ENCODE measurements around the gene MAGI2.
"Not testable (repeated sequence)": the region's sequence is repeated elsewhere in the genome, so short reads cannot be mapped to it uniquely, and the experiment has no call there.

MAGI2 gene

GRCh38 chr7:79452495-79453265 is 787 bp downstream of the MAGI2 start:
- Histone ChIP-seq H2AFZ (ENCODE audit: low read depth, low read length) (peak overlapping the region; percentile 44), H3K27me3 (ENCODE audit: control insufficient read depth in 1 of 2, insufficient read depth in 1 of 2, low read length in 2 of 2) (no peaks in the 10 kb centered on the region), H3K14ac (ENCODE audit: low read length in 2 of 2) (peak overlapping the region in 1 of 2 experiments; percentile 89), H3K79me1 (replicated peaks; ENCODE audit: low read length, poor library complexity, severe bottlenecking) (peaks cover 23% of the 10 kb centered on the region), H3K4me2 (ENCODE audit: low read length, poor library complexity, severe bottlenecking) (peak overlapping the region; percentile 100), H3K9ac (ENCODE audit: low read length) (peak overlapping the region; percentile 100), H2BK15ac (ENCODE audit: low read depth, poor library complexity, severe bottlenecking) (peak overlapping the region; percentile 96), H3K23ac (ENCODE audit: low read length in 2 of 2) (peak overlapping the region; percentile 5 to 98), H3K36me3 (ENCODE audit: control insufficient read depth in 1 of 2, insufficient read depth in 2 of 2, low read depth in 1 of 2, low read length in 2 of 2) (peaks cover 0 to 12% of the 10 kb centered on the region in 2 experiments), H3K9me3 (ENCODE audit: control insufficient read depth, low read length) (no peaks in the 10 kb centered on the region), H2BK120ac (ENCODE audit: low read depth, low read length) (peak overlapping the region; percentile 91), H3K4ac (ENCODE audit: low read depth in 1 of 2, low read length in 2 of 2) (peak overlapping the region; percentile 89 to 95), H2BK5ac (ENCODE audit: low read depth, low read length, poor library complexity, severe bottlenecking) (no peak overlapping the region), H4K91ac (ENCODE audit: low read length) (peak overlapping the region; percentile 93), H2AK5ac (ENCODE audit: low read length, severe bottlenecking) (no peak overlapping the region), H3K4me3 (ENCODE audit: insufficient read depth in 1 of 2, low read depth in 1 of 2, low read length in 2 of 2) (peak overlapping the region; percentile 87 to 92), H3K4me1 (ENCODE audit: control insufficient read depth, insufficient read depth, low read depth, low read length) (peaks cover 4% of the 10 kb centered on the region), H2BK12ac (ENCODE audit: low read length in 2 of 2) (peak overlapping the region; percentile 38 to 61), H3K27ac (ENCODE audit: low read length, poor library complexity, severe bottlenecking) (peak overlapping the region; percentile 65), H3K18ac (ENCODE audit: low read depth in 1 of 2, low read length in 2 of 2) (peak overlapping the region; percentile 95 to 99), H4K8ac (ENCODE audit: low read length) (peak overlapping the region; percentile 97)
- peak; percentile 60 for DNase-seq
- WGBS = 1% methylated on average over 37 of the region's 37 CpGs

DNA sequence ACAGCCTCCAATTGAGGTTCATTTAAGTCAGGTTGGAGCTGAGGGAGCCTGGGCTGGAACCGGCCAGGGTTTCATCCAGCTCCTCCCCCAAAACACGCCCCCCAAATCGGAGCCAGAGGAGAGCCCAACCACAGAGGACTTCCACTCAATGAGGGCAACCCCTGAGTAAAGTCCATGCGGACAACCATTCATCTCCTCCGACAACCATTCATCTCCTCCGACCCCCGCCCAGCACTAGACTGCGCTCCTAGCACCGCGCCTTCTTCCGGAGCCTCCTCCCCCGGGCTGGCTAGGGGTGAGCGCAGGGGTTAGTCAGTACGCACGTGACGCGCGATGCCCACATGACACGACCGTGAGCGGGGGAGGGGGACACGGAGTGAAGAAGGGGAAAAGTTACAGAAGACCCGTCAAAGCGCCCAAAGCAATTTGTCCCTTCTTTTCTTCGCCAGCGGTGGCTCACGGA is 1.4 kb downstream of the MAGI2 start:
- Histone ChIP-seq H4K91ac (ENCODE audit: low read length) (peak overlapping the region; percentile 75), H2AFZ (ENCODE audit: low read depth, low read length) (no peak overlapping the region), H3K14ac (ENCODE audit: low read length in 2 of 2) (no peak overlapping the region), H2AK5ac (ENCODE audit: low read length, severe bottlenecking) (no peak overlapping the region), H3K27ac (ENCODE audit: low read length, poor library complexity, severe bottlenecking) (peak overlapping the region; percentile 11), H3K79me1 (replicated peaks; ENCODE audit: low read length, poor library complexity, severe bottlenecking) (peaks cover 22% of the 10 kb centered on the region), H3K9me3 (ENCODE audit: control insufficient read depth, low read length) (no peaks in the 10 kb centered on the region), H3K4ac (ENCODE audit: low read depth in 1 of 2, low read length in 2 of 2) (peak overlapping the region; percentile 89 to 95), H3K36me3 (ENCODE audit: control insufficient read depth in 1 of 2, insufficient read depth in 2 of 2, low read depth in 1 of 2, low read length in 2 of 2) (peaks cover 0 to 6% of the 10 kb centered on the region in 2 experiments), H2BK120ac (ENCODE audit: low read depth, low read length) (peak overlapping the region; percentile 81), H3K4me3 (ENCODE audit: insufficient read depth in 1 of 2, low read depth in 1 of 2, low read length in 2 of 2) (peak overlapping the region; percentile 87 to 92), H4K8ac (ENCODE audit: low read length) (peak overlapping the region; percentile 89), H3K9ac (ENCODE audit: low read length) (peak overlapping the region; percentile 100), H3K4me2 (ENCODE audit: low read length, poor library complexity, severe bottlenecking) (peak overlapping the region; percentile 100), H2BK12ac (ENCODE audit: low read length in 2 of 2) (no peak overlapping the region), H2BK15ac (ENCODE audit: low read depth, poor library complexity, severe bottlenecking) (peak overlapping the region; percentile 96), H3K18ac (ENCODE audit: low read depth in 1 of 2, low read length in 2 of 2) (peak overlapping the region; percentile 92 to 99), H3K4me1 (ENCODE audit: control insufficient read depth, insufficient read depth, low read depth, low read length) (peaks cover 4% of the 10 kb centered on the region), H3K27me3 (ENCODE audit: control insufficient read depth in 1 of 2, insufficient read depth in 1 of 2, low read length in 2 of 2) (no peaks in the 10 kb centered on the region), H2BK5ac (ENCODE audit: low read depth, low read length, poor library complexity, severe bottlenecking) (no peak overlapping the region), H3K23ac (ENCODE audit: low read length in 2 of 2) (no peak overlapping the region)
- under 1% methylated on average over 17 of the region's 27 CpGs for WGBS
- DNase-seq = peak; percentile 90

GRCh38 chr7:79451580-79451979 is 1.9 kb downstream of the MAGI2 start:
- no peak overlapping the region for H3K27ac ChIP-seq (ENCODE audit: low read length, poor library complexity, severe bottlenecking)
- no peak for DNase-seq
- H2BK12ac ChIP-seq (ENCODE audit: low read length in 2 of 2) = no peak overlapping the region
- peaks cover 20% of the 10 kb centered on the region for H3K79me1 ChIP-seq (replicated peaks; ENCODE audit: low read length, poor library complexity, severe bottlenecking)
- peaks cover 4% of the 10 kb centered on the region for H3K4me1 ChIP-seq (ENCODE audit: control insufficient read depth, insufficient read depth, low read depth, low read length)
- H2AFZ ChIP-seq (ENCODE audit: low read depth, low read length) = no peak overlapping the region
- no peak overlapping the region for H2BK15ac ChIP-seq (ENCODE audit: low read depth, poor library complexity, severe bottlenecking)
- no peak overlapping the region for H4K8ac ChIP-seq (ENCODE audit: low read length)
- H3K27me3 ChIP-seq (ENCODE audit: control insufficient read depth in 1 of 2, insufficient read depth in 1 of 2, low read length in 2 of 2) = no peaks in the 10 kb centered on the region
- no peak overlapping the region for H2AK5ac ChIP-seq (ENCODE audit: low read length, severe bottlenecking)
- H2BK120ac ChIP-seq (ENCODE audit: low read depth, low read length) = no peak overlapping the region
- no peak overlapping the region for H2BK5ac ChIP-seq (ENCODE audit: low read depth, low read length, poor library complexity, severe bottlenecking)
- H3K9me3 ChIP-seq (ENCODE audit: control insufficient read depth, low read length) = no peaks in the 10 kb centered on the region
- no peak overlapping the region for H3K23ac ChIP-seq (ENCODE audit: low read length in 2 of 2)
- H4K91ac ChIP-seq (ENCODE audit: low read length) = no peak overlapping the region
- H3K36me3 ChIP-seq (ENCODE audit: control insufficient read depth in 1 of 2, insufficient read depth in 2 of 2, low read depth in 1 of 2, low read length in 2 of 2) = peaks cover 0 to 3% of the 10 kb centered on the region in 2 experiments
- peak overlapping the region in 1 of 2 experiments; percentile 92 for H3K4me3 ChIP-seq (ENCODE audit: insufficient read depth in 1 of 2, low read depth in 1 of 2, low read length in 2 of 2)
- no peak overlapping the region for H3K14ac ChIP-seq (ENCODE audit: low read length in 2 of 2)
- peak overlapping the region; percentile 100 for H3K9ac ChIP-seq (ENCODE audit: low read length)
- WGBS = 68% methylated on average over 8 of the region's 8 CpGs
- H3K18ac ChIP-seq (ENCODE audit: low read depth in 1 of 2, low read length in 2 of 2) = no peak overlapping the region
- H3K4me2 ChIP-seq (ENCODE audit: low read length, poor library complexity, severe bottlenecking) = peak overlapping the region; percentile 100
- no peak overlapping the region for H3K4ac ChIP-seq (ENCODE audit: low read depth in 1 of 2, low read length in 2 of 2)

DNA sequence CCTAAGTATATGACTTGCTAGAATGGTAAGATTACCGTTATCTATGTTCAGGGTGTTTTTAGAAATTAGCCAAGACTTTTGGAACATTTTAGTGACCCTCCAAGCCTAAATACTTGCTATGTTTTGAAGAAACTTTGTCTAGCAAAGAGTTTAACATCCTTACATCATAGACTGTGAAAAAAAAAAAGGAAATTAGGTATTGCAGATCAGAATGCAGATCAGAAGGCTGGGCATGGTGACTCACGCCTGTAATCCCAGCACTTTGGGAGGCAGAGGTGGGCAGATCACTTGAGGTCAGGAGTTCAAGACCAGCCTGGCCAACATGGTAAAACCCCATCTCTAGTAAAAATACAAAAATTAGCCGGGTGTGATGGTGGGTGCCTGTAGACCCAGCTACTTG is 10.7 kb downstream of the MAGI2 start:
- not testable (repeated sequence) for H2BK12ac ChIP-seq (ENCODE audit: low read length in 2 of 2); H3K79me1 ChIP-seq (replicated peaks; ENCODE audit: low read length, poor library complexity, severe bottlenecking); DNase-seq; H3K23ac ChIP-seq (ENCODE audit: low read length in 2 of 2); H2AFZ ChIP-seq (ENCODE audit: low read depth, low read length); H2BK120ac ChIP-seq (ENCODE audit: low read depth, low read length); H3K4ac ChIP-seq (ENCODE audit: low read depth in 1 of 2, low read length in 2 of 2); H3K14ac ChIP-seq (ENCODE audit: low read length in 2 of 2); H4K91ac ChIP-seq (ENCODE audit: low read length); H3K36me3 ChIP-seq (ENCODE audit: control insufficient read depth in 1 of 2, insufficient read depth in 2 of 2, low read depth in 1 of 2, low read length in 2 of 2); H4K8ac ChIP-seq (ENCODE audit: low read length); H3K4me3 ChIP-seq (ENCODE audit: insufficient read depth in 1 of 2, low read depth in 1 of 2, low read length in 2 of 2); H2AK5ac ChIP-seq (ENCODE audit: low read length, severe bottlenecking); H3K27me3 ChIP-seq (ENCODE audit: control insufficient read depth in 1 of 2, insufficient read depth in 1 of 2, low read length in 2 of 2); H3K18ac ChIP-seq (ENCODE audit: low read depth in 1 of 2, low read length in 2 of 2); H2BK15ac ChIP-seq (ENCODE audit: low read depth, poor library complexity, severe bottlenecking); H3K9me3 ChIP-seq (ENCODE audit: control insufficient read depth, low read length); H3K9ac ChIP-seq (ENCODE audit: low read length); H3K27ac ChIP-seq (ENCODE audit: low read length, poor library complexity, severe bottlenecking); H3K4me2 ChIP-seq (ENCODE audit: low read length, poor library complexity, severe bottlenecking); H3K4me1 ChIP-seq (ENCODE audit: control insufficient read depth, insufficient read depth, low read depth, low read length); H2BK5ac ChIP-seq (ENCODE audit: low read depth, low read length, poor library complexity, severe bottlenecking)
- 86% methylated on average over 2 of the region's 3 CpGs for WGBS
